ENCODE measurements around the gene MTTP. TPM values are rescaled to one million over a fixed set of nuclear protein-coding genes. Genes with fewer than 3 reads are reported as not detected.

Gene MTTP
- total RNA-seq, 1 donor: under 0.01 TPM

- no peak for DNase-seq (ENCODE audit: low read depth in 2 of 3, low spot score in 2 of 3)
Observed at GRCh38 chr4:99591757-99592156, 17.1 kb downstream of the MTTP start.

- no peak for DNase-seq (ENCODE audit: low read depth in 2 of 3, low spot score in 2 of 3)
Observed at GRCh38 chr4:99593781-99594641, 19.4 kb downstream of the MTTP start.

- DNase-seq (ENCODE audit: low read depth in 2 of 3, low spot score in 2 of 3): no peak
Observed at GRCh38 chr4:99594818-99595217, 20.2 kb downstream of the MTTP start.

GRCh38 chr4:99606716-99607115, 32.1 kb downstream of the MTTP start:
- no peak for DNase-seq (ENCODE audit: low read depth in 2 of 3, low spot score in 2 of 3)

GRCh38 chr4:99608417-99608816, 33.8 kb downstream of the MTTP start:
- no peak for DNase-seq (ENCODE audit: low read depth in 2 of 3, low spot score in 2 of 3)

GRCh38 chr4:99610605-99611175, 36.1 kb downstream of the MTTP start:
- no peak for DNase-seq (ENCODE audit: low read depth in 2 of 3, low spot score in 2 of 3)

GRCh38 chr4:99612281-99612680, 37.7 kb downstream of the MTTP start:
- DNase-seq (ENCODE audit: low read depth in 2 of 3, low spot score in 2 of 3): no peak

GRCh38 chr4:99612704-99613103, 38.1 kb downstream of the MTTP start:
- no peak for DNase-seq (ENCODE audit: low read depth in 2 of 3, low spot score in 2 of 3)

GRCh38 chr4:99614491-99614890, 39.9 kb downstream of the MTTP start:
- DNase-seq (ENCODE audit: low read depth in 2 of 3, low spot score in 2 of 3): no peak

- no peak for DNase-seq (ENCODE audit: low read depth in 2 of 3, low spot score in 2 of 3)
Observed at GRCh38 chr4:99615170-99615820, 40.7 kb downstream of the MTTP start.

GRCh38 chr4:99617374-99617773, 42.8 kb downstream of the MTTP start:
- DNase-seq (ENCODE audit: low read depth in 2 of 3, low spot score in 2 of 3): no peak

- no peak for DNase-seq (ENCODE audit: low read depth in 2 of 3, low spot score in 2 of 3)
Observed at GRCh38 chr4:99622341-99622740, 47.7 kb downstream of the MTTP start.

- no peak for DNase-seq (ENCODE audit: low read depth in 2 of 3, low spot score in 2 of 3)
Observed at GRCh38 chr4:99624141-99624719, 49.6 kb downstream of the MTTP start.

GRCh38 chr4:99625369-99625768, 50.7 kb downstream of the MTTP start:
- no peak for DNase-seq (ENCODE audit: low read depth in 2 of 3, low spot score in 2 of 3)

- no peak for DNase-seq (ENCODE audit: low read depth in 2 of 3, low spot score in 2 of 3)
Observed at GRCh38 chr4:99628040-99628439, 53.4 kb downstream of the MTTP start.

- no peak for DNase-seq (ENCODE audit: low read depth in 2 of 3, low spot score in 2 of 3)
Observed at GRCh38 chr4:99629962-99630554, 55.4 kb downstream of the MTTP start.

- DNase-seq (ENCODE audit: low read depth in 2 of 3, low spot score in 2 of 3): no peak
Observed at GRCh38 chr4:99630857-99631360, 56.3 kb downstream of the MTTP start.

- no peak for DNase-seq (ENCODE audit: low read depth in 2 of 3, low spot score in 2 of 3)
Observed at GRCh38 chr4:99633772-99634171, 59.1 kb downstream of the MTTP start.

GRCh38 chr4:99634742-99635360, 60.2 kb downstream of the MTTP start:
- no peak for DNase-seq (ENCODE audit: low read depth in 2 of 3, low spot score in 2 of 3)

GRCh38 chr4:99635601-99636000, 61.0 kb downstream of the MTTP start:
- DNase-seq (ENCODE audit: low read depth in 2 of 3, low spot score in 2 of 3): no peak
